HepG2 (cell line): ENCODE results near the gene SLC2A5. TPM values are rescaled to one million over a fixed set of nuclear protein-coding genes. Genes with fewer than 3 reads are reported as not detected.

Experiments used
- HDAC6 ChIP-seq: fragments of 200-600 bp; sonication (generic); IDR thresholded peaks from 2 replicates; pipeline ENCODE4 v1.7.0; 2017; ENCODE audit warnings: mild to moderate bottlenecking, antibody characterized with exemption, low read length, low read depth
- HNRNPLL ChIP-seq: fragments of 200-400 bp; formaldehyde crosslinking; IDR thresholded peaks from 2 replicates; pipeline ENCODE4 v1.6.1; 2017; ENCODE audit warnings: mild to moderate bottlenecking, low read depth, low read length; ENCODE audit not compliant: poor library complexity, severe bottlenecking
- IRF9 ChIP-seq: sonication (generic); formaldehyde crosslinking; IDR thresholded peaks from 2 replicates; pipeline ENCODE4 v1.8.0; 2022; ENCODE audit warnings: missing genetic modification reagents, mild to moderate bottlenecking, borderline replicate concordance
- KAT8 ChIP-seq: IDR thresholded peaks from 2 replicates; pipeline ENCODE4 v1.6.1; 2016; ENCODE audit warnings: missing genetic modification reagents, missing compliant biosample characterization
- KDM5B ChIP-seq: sonication (generic); formaldehyde crosslinking; IDR thresholded peaks from 2 replicates; pipeline ENCODE4 v1.4.0; 2020; ENCODE audit warnings: missing genetic modification reagents, mild to moderate bottlenecking, borderline replicate concordance
- LBX2 ChIP-seq: sonication (generic); formaldehyde crosslinking; IDR thresholded peaks from 2 replicates; pipeline ENCODE4 v1.5.0; 2020; ENCODE audit warnings: missing genetic modification reagents, mild to moderate bottlenecking, borderline replicate concordance
- MEIS1 ChIP-seq: sonication (generic); formaldehyde crosslinking; IDR thresholded peaks from 2 replicates; pipeline ENCODE4 v1.9.0; 2021; ENCODE audit warnings: mild to moderate bottlenecking, missing genetic modification reagents, moderate library complexity, borderline replicate concordance
- MLXIP ChIP-seq: sonication (generic); formaldehyde crosslinking; IDR thresholded peaks from 2 replicates; pipeline ENCODE4 v1.9.0; 2021; ENCODE audit warnings: missing genetic modification reagents, borderline replicate concordance
- NFRKB ChIP-seq: fragments of 450-650 bp; IDR thresholded peaks from 2 replicates; pipeline ENCODE4 v1.6.1; 2017
- PAF1 ChIP-seq: IDR thresholded peaks from 2 replicates; pipeline ENCODE4 v1.6.1; 2016; ENCODE audit warnings: missing genetic modification reagents, missing compliant biosample characterization
- PHF21A ChIP-seq: sonication (generic); formaldehyde crosslinking; IDR thresholded peaks from 2 replicates; pipeline ENCODE4 v1.5.0; 2020; ENCODE audit warnings: mild to moderate bottlenecking, missing genetic modification reagents
- SOX6 ChIP-seq, 2 experiments: fragments of 450-650 bp in 1 of 2; sonication (generic) in 1 of 2; formaldehyde crosslinking in 1 of 2; IDR thresholded peaks; 2 replicates each; pipeline versions ENCODE4 v1.4.0 to v1.6.1; 2017 to 2020; ENCODE audit warnings: antibody characterized with exemption in 1 of 2, mild to moderate bottlenecking in 1 of 2, missing genetic modification reagents in 1 of 2
- SP140L ChIP-seq: sonication (generic); formaldehyde crosslinking; IDR thresholded peaks from 2 replicates; pipeline ENCODE4 v1.4.0; 2020; ENCODE audit warnings: missing genetic modification reagents, borderline replicate concordance
- THAP7 ChIP-seq: sonication (generic); formaldehyde crosslinking; IDR thresholded peaks from 2 replicates; pipeline ENCODE4 v1.8.1; 2023; ENCODE audit warnings: mild to moderate bottlenecking, missing genetic modification reagents
- YEATS4 ChIP-seq: sonication (generic); formaldehyde crosslinking; IDR thresholded peaks from 2 replicates; pipeline ENCODE4 v1.4.0; 2020; ENCODE audit warnings: missing genetic modification reagents, borderline replicate concordance
- ZBTB34 ChIP-seq: sonication (generic); formaldehyde crosslinking; IDR thresholded peaks from 2 replicates; pipeline ENCODE4 v1.8.0; 2022; ENCODE audit warnings: mild to moderate bottlenecking, missing genetic modification reagents
- ZFP90 ChIP-seq: sonication (generic); formaldehyde crosslinking; IDR thresholded peaks from 2 replicates; pipeline ENCODE4 v1.8.0; 2022; ENCODE audit warnings: missing genetic modification reagents, mild to moderate bottlenecking, inconsistent platforms, borderline replicate concordance
- ZSCAN5A ChIP-seq: sonication (generic); formaldehyde crosslinking; IDR thresholded peaks from 2 replicates; pipeline ENCODE4 v1.8.0; 2022; ENCODE audit warnings: mild to moderate bottlenecking, missing genetic modification reagents, borderline replicate concordance
- polyA plus RNA-seq, 8 experiments: library from polyadenylated mRNA; depleted of rRNA in 3 of 8; stranded (reverse) in 7 of 8; unstranded in 1 of 8; fragments of >200 nt; fragmentation: Illumina TruSeq in 4 of 8; extraction: Trizol in 4 of 8; gene quantifications; 2 replicates each; pipeline versions ENCODE4 v1.2.1 to v1.2.3, GENCODE V29; 2011 to 2016; ENCODE audit warnings: low read depth in 4 of 8, missing spikeins in 1 of 8, mixed read lengths in 1 of 8; ENCODE audit not compliant: insufficient read depth in 1 of 8
- total RNA-seq, 5 experiments: library from RNA; depleted of rRNA; stranded (reverse); fragments of >200 nt; fragmentation: Illumina TruSeq; extraction: Trizol; gene quantifications; 2 replicates each; pipeline ENCODE4 v1.2.3, GENCODE V29; 2016; ENCODE audit warnings: low read depth in 1 of 5

SLC2A5 gene
- total and polyA plus RNA-seq, 2 of the 13 experiments (the other 11 are each of a cell fraction or from before 2014, with no cell fraction given) = 0.04 to 0.54 TPM

- TF ChIP-seq MLXIP (CRISPR knock-in tag) = no peak
- TF ChIP-seq NFRKB = no peak
- peak; percentile 76; the same call in 1 of the 2 replicates for TF ChIP-seq LBX2 (CRISPR knock-in tag)
- TF ChIP-seq THAP7 (CRISPR knock-in tag) = 0 out of 2 replicates have a peak, but pooled peaks have one; percentile 46
- TF ChIP-seq YEATS4 (CRISPR knock-in tag) = no peak
- no peak for TF ChIP-seq ZBTB34 (CRISPR knock-in tag)
- TF ChIP-seq KAT8 = no peak
- TF ChIP-seq HNRNPLL = no peak
- no peak for TF ChIP-seq SP140L
- no peak for TF ChIP-seq PHF21A
- no peak for TF ChIP-seq ZSCAN5A
- TF ChIP-seq IRF9 (CRISPR knock-in tag) = peak; percentile 88
- peak; percentile 82; the same call in 1 of the 2 replicates for TF ChIP-seq KDM5B (CRISPR knock-in tag)
- TF ChIP-seq HDAC6 = no peak
- TF ChIP-seq PAF1 = no peak
- no peak for TF ChIP-seq MEIS1 (CRISPR knock-in tag)
- TF ChIP-seq ZFP90 (CRISPR knock-in tag) = no peak
- TF ChIP-seq SOX6 (IDR thresholded peaks at IDR 0.05) = no peak
- TF ChIP-seq SOX6 (CRISPR knock-in tag; IDR thresholded peaks at IDR 0.05) = no peak
Observed at GRCh38 chr1:9066945-9067807, 2.3 kb downstream of the SLC2A5 start (continued).
